IPS-NIHi11 (cell line): Measurements from ENCODE around the gene LDLRAD1.
"Not testable (repeated sequence)": the region's sequence is repeated elsewhere in the genome, so short reads cannot be mapped to it uniquely, and the experiment has no call there.

ENCODE experiments used
- DNase-seq: peaks from one replicate; pipeline ENCODE4 v3.0.0; 2012; ENCODE audit warnings: mixed read lengths, low spot score

LDLRAD1 gene

DNA sequence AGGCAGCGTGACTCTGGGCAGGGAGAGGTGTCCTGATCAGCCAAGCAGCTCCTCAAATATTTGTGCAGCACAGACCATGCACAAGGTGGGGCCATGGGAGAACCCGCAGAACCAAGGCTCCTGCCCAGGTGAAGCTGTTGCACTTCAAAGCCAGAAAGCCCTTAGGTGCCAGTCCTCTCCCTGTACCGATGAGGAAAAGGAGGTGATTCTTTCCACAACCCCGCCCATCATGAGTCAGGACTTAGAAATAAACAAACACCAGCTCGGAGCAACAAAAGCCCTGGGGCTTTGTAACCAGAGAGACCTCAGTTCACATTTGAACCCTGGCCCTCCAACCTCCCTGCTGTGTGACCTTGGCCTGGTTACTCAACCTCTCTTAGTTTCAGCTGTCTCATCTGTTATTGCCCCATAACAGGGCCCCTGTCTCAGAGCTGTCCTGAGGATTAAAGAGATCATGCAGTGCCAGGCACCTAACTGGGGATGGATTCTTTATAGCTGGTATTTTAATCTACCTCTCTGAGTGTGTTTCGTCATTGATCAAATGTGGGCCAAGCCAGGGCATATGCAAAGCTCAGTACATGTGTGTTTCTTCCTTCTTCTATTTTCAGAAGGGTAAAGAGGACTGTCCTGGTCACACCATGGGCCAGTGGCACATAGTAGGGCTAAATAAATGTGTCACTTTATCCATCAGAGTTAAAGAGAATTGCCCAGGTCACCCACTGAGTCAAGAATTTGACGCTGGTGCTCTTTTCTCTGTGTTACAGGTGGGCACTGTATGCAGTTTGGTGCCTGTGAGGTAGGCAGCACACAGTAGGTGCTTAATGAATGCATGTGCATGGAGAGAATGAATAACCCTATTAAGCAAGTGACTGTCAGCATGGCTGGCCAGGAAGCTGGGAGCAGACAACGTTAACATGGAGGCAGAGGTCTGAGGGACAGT lies 1.4 kb downstream of the LDLRAD1 start:
- peak; percentile 46 for DNase-seq

DNA sequence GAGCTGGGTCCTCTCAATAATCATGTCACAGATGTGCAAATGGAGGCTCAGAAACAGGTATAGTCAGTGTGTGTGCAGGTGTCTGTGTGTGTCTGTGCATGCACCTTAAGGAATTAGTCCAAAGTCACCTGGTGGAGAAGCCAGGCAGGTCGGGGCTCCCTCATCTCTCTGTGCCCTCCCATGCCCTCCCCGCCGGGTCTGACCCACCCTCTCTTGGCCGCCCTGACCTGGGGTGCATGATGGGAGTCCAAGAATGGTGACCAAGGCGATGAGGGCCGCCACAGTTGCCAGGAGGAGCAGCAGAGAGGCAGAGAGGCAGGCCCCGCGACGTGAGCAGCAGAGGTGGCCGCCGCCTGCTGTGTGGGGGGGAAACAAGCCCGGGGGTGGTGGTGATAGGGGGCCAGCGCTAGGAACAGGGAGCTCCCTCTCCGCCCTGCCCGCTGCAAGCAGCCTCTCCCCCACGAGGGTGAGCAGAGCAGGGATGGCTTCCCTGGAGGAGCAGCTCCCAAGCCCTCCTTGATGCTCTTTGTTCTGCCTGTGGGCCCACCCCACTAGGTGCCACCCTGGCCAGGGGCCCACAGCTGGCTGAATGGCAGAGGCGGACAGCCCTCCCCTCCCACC lies 3.9 kb downstream of the LDLRAD1 start:
- no peak for DNase-seq

DNA sequence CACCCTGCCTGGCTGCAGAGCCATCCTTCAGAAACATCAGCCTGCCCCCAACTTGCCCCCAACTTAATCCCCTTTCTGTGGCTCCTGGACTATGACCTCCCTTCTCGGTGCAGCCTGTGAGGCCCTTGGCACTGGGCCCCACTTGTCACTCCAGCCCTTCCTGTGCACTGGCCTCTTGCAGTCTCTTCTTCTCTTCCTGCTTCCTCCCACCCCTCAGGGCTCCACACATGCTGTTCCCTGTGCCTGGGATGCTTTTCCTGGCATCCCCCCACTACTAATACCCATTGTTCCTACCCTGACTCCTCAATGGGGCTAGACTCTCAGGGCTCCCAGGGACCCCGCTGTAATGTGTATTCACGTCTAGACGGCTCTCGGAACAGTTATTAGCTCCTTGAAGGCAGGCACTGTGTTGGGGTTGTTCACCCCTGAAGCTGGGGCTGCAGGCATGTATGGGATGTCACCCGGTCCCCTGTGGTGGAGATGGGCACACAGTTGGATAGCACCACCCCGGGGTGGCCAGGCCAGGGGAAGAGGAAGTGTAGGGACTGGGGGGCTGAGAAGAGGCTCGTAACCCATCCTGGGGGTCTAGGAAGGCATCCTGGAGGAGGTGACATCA lies 4.5 kb downstream of the LDLRAD1 start:
- DNase-seq = no peak

DNA sequence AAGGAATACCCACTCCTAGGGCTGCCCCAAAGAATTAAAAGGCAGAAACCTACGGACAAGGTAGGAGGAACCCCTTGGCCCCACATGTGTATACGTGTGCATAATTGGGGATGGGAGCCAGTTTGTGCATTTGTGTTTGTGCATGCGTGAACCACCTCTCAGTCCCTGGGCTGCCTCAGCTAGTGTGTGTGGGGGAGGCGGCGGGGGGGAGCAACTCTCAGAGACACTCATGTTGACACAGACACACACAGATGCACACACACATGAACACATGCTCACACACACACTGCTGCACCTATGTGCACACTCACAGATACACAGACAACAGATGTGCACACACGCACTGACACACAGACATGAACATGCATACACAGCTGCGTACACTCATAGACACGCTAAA lies 5.1 kb downstream of the LDLRAD1 start:
- no peak for DNase-seq

DNA sequence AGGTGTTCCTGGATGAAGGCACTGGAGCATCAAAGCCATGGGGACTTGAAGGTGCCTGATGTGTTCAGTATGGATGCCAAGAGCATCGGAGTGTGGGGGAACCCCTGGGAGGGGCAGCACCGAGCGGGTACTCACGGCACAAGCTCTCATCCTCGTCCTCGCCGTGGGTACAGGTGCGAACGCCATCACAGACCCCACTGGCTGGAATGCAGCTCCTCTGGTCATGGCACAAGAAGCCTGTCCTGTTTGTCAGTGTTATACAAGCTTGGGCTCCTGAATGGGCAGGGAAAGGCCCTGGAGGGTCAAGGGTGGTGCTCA lies 6.0 kb downstream of the LDLRAD1 start:
- no peak for DNase-seq

DNA sequence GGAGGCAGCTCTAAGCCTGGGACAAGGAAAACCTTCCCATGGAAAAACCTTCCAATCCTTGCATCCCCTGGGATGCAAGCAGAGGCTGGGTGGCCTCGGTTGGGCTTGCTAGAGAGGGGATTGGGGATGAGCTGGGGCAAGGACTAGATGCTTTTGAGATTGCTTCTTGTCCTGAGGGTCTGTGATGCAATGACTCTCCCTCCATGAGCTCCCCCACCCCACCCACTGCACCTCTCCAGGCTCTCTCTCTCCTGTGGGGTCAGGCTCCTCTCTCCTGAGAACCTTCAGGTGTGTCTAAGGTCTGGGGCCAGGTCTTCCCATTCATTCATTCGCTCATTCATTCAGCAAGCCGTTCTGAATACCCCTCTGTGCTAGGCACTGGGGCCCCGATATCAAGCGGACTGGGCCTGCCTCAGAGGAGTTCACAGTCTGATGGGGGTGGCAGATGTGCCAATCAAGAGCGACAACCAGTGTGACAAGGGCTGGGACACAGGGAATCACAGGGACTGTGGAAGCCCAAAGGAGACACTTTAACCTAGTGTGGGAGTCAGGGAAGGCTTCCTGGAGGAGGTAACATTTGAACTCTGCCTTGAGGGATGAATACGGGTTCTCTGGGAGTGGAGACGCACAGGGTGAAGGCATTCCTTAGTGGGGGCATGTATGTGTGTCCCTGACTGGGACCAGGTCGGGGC lies 6.5 kb downstream of the LDLRAD1 start:
- DNase-seq = no peak

DNA sequence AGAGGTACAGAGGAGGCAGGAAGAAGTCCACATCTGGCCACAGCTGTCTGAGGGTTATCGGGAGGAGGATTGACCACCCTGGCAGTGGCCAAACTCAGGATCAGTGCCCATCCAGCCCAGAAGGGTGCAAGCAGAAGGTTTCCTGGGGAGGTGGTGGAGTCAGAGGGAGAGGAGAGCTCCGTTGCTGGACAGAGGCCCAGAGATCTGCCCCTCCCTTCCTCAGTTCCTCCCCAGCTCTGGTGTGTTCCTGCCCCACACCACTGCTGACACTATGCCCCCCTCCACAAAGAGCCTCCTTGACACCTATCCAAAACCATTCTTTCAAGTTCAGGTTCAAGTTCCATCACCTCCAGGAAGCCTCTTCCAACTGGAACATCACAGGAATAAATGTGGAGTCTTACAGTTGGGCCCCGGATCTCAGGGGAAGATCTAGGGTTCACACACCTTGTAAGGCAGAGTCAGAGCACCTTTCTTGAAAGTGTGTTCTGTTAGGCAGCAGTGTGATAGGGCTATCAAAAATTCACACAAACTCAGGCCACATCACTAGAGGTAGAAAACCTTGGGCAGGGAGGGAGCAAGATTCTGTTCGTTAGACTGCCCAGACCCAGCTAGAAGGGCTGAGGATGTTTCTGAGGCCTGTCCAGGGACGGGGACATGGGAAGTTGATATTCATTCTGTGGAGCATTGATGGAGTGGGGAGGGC lies 7.4 kb downstream of the LDLRAD1 start:
- no peak for DNase-seq

DNA sequence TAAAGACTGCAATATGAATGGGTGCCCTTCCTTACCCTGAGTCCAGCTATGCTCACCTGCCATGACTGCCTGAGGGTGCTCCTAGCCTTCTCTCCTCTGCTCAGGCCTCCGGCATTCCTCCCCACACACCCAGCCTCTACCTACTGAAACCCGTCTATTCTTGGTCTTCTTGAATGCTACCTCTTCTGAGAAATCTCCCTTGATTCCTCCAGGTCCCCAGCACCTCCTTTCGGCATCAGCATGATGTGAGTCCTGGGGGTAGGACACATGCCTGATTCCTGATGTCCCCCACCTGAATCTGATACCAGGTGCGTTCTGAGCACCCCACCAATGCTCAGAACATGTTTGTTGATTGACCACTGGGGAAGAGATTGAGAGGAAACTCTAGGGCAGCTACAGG lies 8.6 kb downstream of the LDLRAD1 start:
- DNase-seq = no peak

DNA sequence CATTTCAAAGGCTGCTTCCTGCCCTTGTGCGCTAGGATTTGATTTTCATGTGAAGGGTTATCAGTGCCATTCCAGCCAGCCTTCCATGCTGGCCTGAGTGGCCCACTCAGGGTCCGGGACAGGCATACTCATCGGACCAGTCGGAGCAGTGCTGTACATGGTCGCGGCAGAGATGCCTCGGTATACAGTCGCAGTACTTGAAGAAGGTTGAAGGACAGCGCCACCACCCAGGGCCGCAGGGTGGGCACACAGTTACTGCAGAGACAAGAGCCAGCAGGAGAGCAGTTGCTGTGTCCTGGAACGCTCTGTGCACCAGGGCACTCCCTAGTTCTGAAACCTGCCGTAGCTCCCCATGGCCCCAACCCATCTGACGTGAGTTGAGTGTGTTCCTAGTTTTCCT lies 9.1 kb downstream of the LDLRAD1 start:
- no peak for DNase-seq

DNA sequence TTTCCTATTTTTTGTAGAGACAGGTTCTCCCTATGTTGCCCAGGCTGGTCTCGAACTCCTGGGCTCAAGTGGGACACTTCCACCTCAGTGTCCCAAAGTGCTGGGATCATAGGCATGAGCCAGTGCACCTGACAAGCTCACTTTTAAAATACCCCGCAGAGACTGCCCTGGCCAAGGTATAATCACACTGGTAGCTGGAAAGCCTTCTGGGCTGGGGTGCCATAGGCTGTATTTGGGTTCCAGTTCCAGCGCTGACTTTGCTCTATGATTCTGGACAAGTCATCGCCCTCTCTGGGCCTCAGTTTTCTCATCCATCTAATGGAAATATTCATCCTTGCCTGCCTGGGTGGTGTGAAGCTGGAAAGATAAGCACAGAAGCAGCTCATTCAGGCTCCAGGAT lies 10.4 kb downstream of the LDLRAD1 start:
- DNase-seq = no peak

DNA sequence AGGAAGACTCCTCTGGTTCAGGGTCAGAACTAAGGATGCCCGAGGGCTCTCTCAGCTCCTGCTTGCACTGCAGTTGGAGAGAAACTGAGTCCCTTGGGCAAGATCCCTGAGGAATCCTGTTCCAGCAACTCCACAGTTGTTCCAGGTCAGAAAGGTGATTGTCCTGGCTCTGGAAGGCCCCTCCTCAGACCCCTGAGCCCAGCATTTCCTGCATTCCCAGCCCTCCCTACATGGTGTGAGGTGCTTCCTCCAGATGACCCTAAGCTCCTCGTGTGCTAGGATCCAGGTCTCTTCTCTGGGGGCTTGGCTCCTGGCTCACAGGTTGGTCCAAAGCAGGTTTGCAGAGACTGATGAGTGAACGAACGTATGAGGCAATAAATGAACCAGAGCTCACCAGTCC lies 11.5 kb downstream of the LDLRAD1 start:
- no peak for DNase-seq

DNA sequence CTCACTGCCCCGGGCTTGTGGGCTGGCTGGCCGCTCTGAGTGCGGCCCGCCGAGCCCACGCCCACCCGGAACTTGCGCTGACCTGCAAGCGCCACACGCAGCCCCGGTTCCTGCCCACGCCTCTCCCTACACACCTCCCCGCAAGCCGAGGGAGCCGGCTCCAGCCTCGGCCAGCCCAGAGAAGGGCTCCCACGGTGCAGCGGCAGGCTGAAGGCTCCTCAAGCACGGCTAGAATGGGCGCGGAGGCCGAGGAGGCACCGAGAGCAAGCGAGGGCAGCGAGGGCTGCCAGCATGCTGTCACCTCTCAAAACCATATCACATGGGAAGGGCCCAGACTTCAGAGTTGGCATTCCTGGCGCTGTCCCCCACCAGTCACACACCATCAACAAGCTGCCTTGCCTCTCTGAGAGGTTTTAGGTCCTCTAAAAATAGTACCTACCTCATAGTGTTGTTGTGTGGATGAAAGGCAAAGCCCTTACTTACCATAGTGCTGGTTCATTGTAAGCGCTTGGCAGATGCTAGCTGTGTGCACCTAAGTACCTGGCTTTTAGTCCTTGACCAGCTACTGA lies 13.4 kb downstream of the LDLRAD1 start:
- no peak for DNase-seq

DNA sequence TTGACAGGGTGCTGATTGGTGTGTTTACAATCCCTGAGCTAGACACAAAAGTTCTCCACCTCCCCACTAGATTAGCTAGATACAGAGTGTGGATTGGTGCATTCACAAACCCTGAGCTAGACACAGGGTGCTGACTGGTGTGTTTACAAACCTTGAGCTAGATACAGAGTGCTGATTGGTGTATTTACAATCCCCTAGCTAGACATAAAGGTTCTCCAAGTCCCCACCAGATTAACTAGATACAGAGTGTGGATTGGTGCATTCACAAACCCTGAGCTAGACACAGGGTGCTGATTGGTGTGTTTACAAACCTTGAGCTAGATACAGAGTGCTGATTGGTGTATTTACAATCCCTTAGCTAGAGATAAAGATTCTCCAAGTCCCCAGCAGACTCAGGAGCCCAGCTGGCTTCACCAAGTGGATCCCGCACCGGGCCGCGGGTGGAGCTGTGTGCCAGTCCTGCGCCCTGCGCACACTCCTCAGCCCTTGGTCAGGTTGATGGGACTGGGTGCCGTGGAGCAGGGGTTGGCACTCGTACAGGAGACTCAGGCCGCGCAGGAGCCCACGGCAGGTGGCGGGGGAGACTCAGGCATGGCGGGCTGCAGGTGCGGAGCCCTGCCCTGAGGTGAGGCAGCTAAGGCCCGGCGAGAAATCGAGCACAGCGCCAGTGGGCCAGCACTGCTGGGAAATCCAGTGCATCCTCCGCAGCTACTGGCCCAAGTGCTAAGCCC lies 14.1 kb downstream of the LDLRAD1 start:
- not testable (repeated sequence) for DNase-seq

DNA sequence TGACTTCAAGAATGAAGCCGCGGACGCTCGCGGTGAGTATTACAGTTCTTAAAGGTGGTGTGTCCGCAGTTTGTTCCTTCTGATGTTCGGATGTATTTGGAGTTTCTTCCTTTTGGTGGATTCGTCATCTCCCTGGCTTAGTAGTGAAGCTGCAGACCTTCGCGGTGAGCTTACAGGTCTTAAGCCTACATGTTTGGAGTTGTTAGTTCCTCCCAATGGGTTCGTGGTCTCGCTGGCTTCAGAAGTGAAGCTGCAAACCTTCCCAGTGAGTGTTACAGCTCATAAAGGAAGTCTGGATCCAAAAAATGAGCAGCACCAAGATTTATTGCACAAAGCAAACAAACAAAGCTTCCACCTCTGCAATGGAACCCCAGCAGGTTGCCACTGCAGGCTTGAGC lies 14.7 kb downstream of the LDLRAD1 start:
- DNase-seq = no peak

DNA sequence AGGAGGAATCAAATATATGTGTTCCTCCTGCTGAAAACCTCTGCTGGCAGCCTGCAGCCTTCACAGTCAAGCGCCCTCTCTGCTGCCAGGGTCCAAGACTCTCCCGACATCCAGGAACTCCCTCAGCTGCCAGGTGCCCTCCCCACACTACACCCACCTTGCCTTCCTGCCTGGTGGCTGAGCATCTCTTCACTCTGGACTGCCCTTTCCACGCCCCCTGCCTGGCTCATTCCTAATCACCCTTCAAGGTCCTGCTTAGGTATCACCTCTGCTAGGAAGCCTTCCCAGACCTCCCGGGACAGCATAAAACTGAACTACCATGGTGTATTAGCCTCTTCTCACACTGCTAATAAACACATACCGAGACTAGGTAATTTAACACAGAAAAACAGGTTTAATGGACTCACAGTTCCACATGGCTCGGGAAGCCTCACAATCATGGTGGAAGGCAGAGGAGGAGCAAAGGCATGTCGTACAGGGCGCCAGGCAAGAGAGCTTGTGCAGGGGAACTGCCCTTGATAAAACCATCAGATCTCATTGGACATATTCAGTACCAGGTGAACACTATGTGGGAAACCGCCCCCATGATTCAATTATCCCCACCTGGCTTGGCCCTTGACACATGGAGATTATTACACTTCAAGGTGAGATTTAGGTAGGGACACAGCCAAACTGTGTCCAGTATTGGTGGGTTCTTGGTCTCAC lies 15.3 kb downstream of the LDLRAD1 start:
- DNase-seq = no peak

DNA sequence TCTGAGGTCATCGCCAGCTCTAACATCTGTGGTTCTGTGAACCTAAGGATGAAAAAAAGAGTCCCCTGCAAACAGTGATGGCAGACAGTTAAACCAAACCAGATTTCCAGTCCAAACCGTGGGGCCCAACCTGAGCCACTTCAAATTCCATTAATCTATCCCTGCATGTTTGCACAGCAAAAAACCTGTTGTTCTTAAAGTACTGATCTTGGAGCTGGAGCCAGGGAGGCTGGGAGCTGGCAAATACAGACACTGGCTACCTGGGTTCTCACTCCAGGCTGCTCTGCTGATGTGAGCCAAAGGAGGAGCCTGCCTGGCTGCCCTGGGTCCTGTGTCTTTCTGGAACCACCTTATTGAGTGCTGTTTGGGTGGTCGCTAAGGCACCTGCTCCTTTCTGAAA lies 16.4 kb downstream of the LDLRAD1 start:
- DNase-seq = no peak

DNA sequence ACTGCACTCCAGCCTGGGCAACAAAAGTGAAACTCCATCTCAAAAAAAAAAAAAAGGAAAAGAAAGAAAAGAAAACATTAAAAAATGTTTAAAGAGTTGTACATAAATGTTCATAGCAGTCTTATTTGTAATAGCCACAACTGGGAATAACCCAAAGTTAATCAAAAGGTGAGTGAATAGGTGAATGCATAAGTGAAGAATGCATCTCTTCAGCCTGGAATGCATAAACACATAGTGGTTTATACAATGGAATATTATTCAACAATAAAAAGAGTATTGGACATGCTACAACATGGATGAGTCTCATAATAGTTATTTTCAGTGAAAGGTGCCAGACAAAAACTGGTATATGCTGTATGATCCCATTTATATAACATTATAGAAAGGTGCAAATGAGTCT lies 18.1 kb downstream of the LDLRAD1 start:
- DNase-seq = no peak

DNA sequence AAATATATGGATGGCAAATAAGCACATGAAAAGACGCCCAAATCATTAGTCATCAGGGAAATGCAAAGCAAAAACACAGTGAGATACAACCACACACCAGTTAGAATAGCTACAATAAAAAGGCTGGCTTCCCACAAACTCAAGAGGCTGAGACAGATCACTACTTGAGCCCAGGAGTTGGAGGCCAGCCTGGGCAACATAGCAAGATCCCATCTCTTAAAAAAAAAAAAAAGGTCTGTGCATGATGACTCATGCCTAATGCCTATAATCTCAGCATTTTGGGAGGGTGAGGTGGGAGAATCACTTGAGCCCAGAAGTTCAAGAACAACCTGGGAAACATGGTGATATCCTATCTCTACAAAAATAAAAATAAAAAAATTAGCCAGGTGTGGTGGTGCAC lies 19.8 kb downstream of the LDLRAD1 start:
- no peak for DNase-seq

DNA sequence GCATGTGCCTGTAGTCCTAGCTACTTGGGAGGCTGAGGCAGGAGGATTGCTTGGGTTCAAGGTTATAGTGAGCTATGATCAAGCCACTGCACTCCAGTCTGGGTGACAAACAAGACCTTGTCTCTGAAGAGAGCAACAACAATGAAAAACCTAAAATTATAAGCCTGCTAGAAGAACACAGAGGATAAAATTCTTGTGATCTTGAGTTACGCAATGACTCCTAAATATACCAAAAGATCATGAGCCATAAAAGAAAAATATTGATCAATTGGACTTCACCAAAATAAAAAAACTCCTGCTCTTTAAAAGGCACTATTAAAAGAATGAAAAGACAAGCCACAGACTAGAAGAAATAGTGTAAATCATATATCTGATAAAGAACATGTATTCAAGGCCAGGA lies 22.3 kb downstream of the LDLRAD1 start:
- DNase-seq = no peak

DNA sequence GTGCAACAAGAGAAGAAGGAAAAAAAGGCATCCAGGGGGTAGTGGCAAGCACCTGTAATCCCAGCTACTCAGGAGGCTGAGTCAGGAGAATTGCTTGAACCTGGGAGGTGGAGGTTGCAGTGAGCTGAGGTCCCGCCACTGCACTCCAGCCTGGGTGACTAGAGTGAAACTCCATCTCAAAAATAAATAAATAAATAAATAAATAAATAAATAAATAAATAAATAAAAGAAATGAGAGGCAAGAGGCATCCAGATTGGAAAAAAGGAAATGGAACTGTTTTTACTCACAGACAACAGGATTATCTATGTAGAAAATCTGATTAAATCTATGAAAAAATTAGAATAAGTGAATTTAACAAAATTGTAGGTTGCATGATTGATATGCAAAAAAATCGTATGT lies 23.5 kb downstream of the LDLRAD1 start:
- DNase-seq = not testable (repeated sequence)
